Measurements from ENCODE around the gene RPAP2. TPM values are rescaled to one million over a fixed set of nuclear protein-coding genes. Genes with fewer than 3 reads are reported as not detected.

Gene RPAP2
- total RNA-seq, 1 experiment from 2014 or later: 28.1 TPM

DNA sequence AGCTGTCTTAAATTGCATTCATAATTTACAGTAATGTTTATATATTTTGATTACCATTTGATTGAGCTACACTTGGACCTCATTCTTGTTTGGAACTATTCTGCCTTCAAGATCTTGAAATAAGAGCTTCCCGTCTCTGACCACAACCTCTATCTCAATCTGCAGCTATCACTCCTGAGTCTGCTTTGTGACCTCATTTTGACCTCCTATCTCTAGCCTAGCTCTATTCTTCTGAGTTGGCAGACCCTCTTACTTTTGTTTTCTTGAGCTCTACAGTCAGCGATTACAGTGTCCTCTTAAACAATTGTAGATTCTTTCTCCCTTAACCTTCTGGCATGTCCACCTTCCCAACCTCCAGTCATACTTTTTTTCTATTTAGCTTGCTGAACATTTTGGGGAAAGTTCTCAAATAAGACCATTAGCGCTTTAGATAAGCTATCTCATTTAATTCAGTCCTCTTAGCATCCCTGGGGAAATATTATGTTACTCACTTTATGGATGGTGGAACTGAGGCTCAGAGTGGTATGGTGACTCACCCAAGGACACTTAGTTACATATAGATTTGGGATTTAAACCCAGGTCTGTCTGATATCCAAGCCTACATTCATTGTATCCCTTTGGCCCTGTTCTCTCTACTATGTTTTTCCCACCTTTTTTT is 19.1 kb downstream of the RPAP2 start (continued):
- no peak for TF ChIP-seq REST (IDR thresholded peaks at IDR 0.05; ENCODE audit: low read depth)
- TF ChIP-seq, protein P1, sequence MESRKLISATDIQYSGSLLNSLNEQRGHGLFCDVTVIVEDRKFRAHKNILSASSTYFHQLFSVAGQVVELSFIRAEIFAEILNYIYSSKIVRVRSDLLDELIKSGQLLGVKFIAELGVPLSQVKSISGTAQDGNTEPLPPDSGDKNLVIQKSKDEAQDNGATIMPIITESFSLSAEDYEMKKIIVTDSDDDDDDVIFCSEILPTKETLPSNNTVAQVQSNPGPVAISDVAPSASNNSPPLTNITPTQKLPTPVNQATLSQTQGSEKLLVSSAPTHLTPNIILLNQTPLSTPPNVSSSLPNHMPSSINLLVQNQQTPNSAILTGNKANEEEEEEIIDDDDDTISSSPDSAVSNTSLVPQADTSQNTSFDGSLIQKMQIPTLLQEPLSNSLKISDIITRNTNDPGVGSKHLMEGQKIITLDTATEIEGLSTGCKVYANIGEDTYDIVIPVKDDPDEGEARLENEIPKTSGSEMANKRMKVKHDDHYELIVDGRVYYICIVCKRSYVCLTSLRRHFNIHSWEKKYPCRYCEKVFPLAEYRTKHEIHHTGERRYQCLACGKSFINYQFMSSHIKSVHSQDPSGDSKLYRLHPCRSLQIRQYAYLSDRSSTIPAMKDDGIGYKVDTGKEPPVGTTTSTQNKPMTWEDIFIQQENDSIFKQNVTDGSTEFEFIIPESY (IDR thresholded peaks at IDR 0.05; ENCODE audit: extremely low read depth, insufficient replicate concordance, low read length): no peak

DNA sequence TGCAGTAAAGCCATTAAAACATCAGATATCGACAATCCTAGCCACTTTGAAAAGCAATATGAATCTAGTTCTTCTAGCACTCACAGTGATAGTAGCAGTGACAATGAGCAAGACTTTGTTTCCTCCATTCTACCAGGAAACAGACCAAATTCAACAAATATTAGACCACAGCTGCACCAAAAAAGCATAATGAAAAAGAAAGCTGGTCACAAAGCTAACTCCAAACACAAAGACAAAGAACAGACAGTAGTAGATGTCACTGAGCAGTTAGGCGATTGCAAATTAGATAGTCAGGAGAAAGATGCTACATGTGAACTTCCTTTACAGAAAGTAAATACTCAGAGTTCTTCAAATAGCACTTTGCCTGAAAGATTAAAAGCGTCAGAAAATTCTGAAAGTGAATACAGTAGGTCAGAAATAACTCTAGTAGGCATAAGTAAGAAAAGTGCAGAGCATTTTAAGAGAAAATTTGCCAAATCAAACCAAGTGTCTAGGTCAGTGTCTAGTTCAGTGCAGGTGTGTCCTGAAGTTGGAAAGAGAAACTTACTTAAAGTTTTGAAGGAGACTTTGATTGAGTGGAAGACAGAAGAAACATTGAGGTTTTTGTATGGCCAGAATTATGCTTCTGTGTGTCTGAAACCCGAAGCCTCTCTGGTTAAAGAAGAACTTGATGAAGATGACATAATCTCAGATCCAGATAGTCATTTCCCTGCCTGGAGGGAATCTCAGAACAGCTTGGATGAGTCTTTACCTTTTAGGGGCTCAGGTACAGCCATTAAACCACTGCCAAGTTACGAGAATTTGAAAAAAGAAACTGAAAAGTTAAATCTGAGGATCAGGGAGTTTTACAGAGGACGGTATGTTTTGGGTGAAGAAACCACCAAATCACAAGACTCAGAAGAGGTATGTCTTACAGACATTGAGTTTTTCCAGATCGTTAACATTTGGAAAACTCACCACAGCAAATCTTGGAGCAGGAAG is 24.9 kb downstream of the RPAP2 start:
- no peaks in the 10 kb centered on the region for H3K27me3 ChIP-seq (ENCODE audit: insufficient read depth, low read length)
- H3K4me1 ChIP-seq (ENCODE audit: control insufficient read depth in 1 of 2, insufficient read depth in 2 of 2, low read length in 2 of 2): no peaks in the 10 kb centered on the region
- no peak overlapping the region for H3K4me2 ChIP-seq (ENCODE audit: low read length)
- RAD21 ChIA-PET (ENCODE audit: low non-redundant PET in 1 of 2, low total read pairs in 2 of 2, uncharacterized antibody in 2 of 2, unreplicated experiment in 2 of 2): no interaction called here
- no peak overlapping the region for H2AFZ ChIP-seq (ENCODE audit: low read depth, low read length, poor library complexity, severe bottlenecking)
- no peak overlapping the region for H3K9ac ChIP-seq (ENCODE audit: low read length)
- ATAC-seq (no peak), DNase-seq (ENCODE audit: low read depth, low spot score) (no peak)
- CTCF ChIA-PET: no interaction called here
- H3K9me2 ChIP-seq (ENCODE audit: insufficient read depth): no peaks in the 10 kb centered on the region
- BruUV-seq (replicated peaks): no TSS peak
- peaks cover 7 to 33% of the 10 kb centered on the region in 2 experiments; a peak in 3 of 4 replicates for H3K36me3 ChIP-seq (ENCODE audit: control insufficient read depth in 1 of 2, insufficient read depth in 2 of 2, low read length in 2 of 2)
- H4K20me1 ChIP-seq (ENCODE audit: insufficient read depth): no peaks in the 10 kb centered on the region
- intact Hi-C loops (cut with micrococcal nuclease): no loop called here
- no peak for TF ChIP-seq TCF7L2 (IDR thresholded peaks at IDR 0.05; ENCODE audit: borderline replicate concordance, extremely low read depth, insufficient read depth, insufficient read length)
- TF ChIP-seq EZH2 (IDR thresholded peaks at IDR 0.05): no peak
- no peak for TF ChIP-seq JUND (IDR thresholded peaks at IDR 0.05)
- TF ChIP-seq CBX3 (IDR thresholded peaks at IDR 0.05; ENCODE audit: low read depth): no peak
- no peak for TF ChIP-seq EZH2phosphoT487 (IDR thresholded peaks at IDR 0.05; ENCODE audit: borderline replicate concordance)
- TF ChIP-seq SIN3A (IDR thresholded peaks at IDR 0.05; ENCODE audit: low read depth): no peak
- no peak for TF ChIP-seq SRF (IDR thresholded peaks at IDR 0.05; ENCODE audit: low read depth)
- H3K4me3 ChIP-seq (replicated peaks in 1 of 2; ENCODE audit: low read depth in 1 of 2, low read length in 2 of 2): no peak overlapping the region
- POLR2A ChIA-PET: no interaction called here
- no peaks in the 10 kb centered on the region for H3K79me2 ChIP-seq (ENCODE audit: insufficient read depth, low read length)
- H3K27ac ChIP-seq (ENCODE audit: low read depth, low read length): no peak overlapping the region
- no peaks in the 10 kb centered on the region for H3K9me3 ChIP-seq (ENCODE audit: control insufficient read depth in 1 of 2, insufficient read depth in 1 of 2, low read depth in 1 of 2, low read length in 2 of 2)
